HCT116 (cell line): Measurements from ENCODE around the gene RAD51AP2.

ENCODE experiments used
- CEBPB ChIP-seq: IDR thresholded peaks from 2 replicates; pipeline ENCODE4 v1.6.1; 2012; ENCODE audit warnings: low read depth
- CTCF ChIP-seq, 3 experiments: fragments of 200-600 bp in 1 of 3; sonication (generic) in 1 of 3; IDR thresholded peaks in 2 of 3; conservative IDR thresholded peaks in 1 of 3; 2 replicates each; pipeline ENCODE4 v1.5.1; 2012 to 2017; ENCODE audit warnings: low read depth in 2 of 3, low read length in 2 of 3, antibody characterized with exemption in 1 of 3, borderline replicate concordance in 1 of 3, control low read depth in 1 of 3, mild to moderate bottlenecking in 1 of 3, mixed read lengths in 1 of 3, mixed run types in 1 of 3, moderate library complexity in 1 of 3; ENCODE audit not compliant: insufficient read depth in 1 of 3
- EGR1 ChIP-seq: IDR thresholded peaks from 2 replicates; pipeline ENCODE4 v1.6.1; 2012; ENCODE audit warnings: low read depth
- ELF1 ChIP-seq: IDR thresholded peaks from 2 replicates; pipeline ENCODE4 v1.6.1; 2012; ENCODE audit warnings: low read depth, borderline replicate concordance
- EZH2phosphoT487 ChIP-seq: fragments of 200-600 bp; IDR thresholded peaks from 2 replicates; pipeline ENCODE4 v1.6.1; 2018; ENCODE audit warnings: antibody characterized with exemption, borderline replicate concordance
- JUND ChIP-seq: IDR thresholded peaks from 2 replicates; pipeline ENCODE4 v1.6.1; 2012
- POLR2A ChIP-seq: IDR thresholded peaks from 2 replicates; pipeline ENCODE4 v1.7.0; 2011; ENCODE audit warnings: borderline replicate concordance; ENCODE audit not compliant: insufficient read depth, insufficient read length; ENCODE audit errors: extremely low read depth
- POLR2AphosphoS5 ChIP-seq: IDR thresholded peaks from 2 replicates; pipeline ENCODE4 v1.6.1; 2011; ENCODE audit warnings: mild to moderate bottlenecking, low read depth, low read length, moderate library complexity
- REST ChIP-seq: IDR thresholded peaks from 2 replicates; pipeline ENCODE4 v1.6.1; 2012; ENCODE audit warnings: low read depth
- SIN3A ChIP-seq: IDR thresholded peaks from 2 replicates; pipeline ENCODE4 v1.6.1; 2012; ENCODE audit warnings: low read depth
- SP1 ChIP-seq: IDR thresholded peaks from 2 replicates; pipeline ENCODE4 v1.6.1; 2012; ENCODE audit warnings: low read depth
- TCF7L2 ChIP-seq: IDR thresholded peaks from 2 replicates; pipeline ENCODE4 v1.7.0; 2011; ENCODE audit warnings: borderline replicate concordance, inconsistent platforms; ENCODE audit not compliant: insufficient read depth, insufficient read length; ENCODE audit errors: extremely low read depth
- ZNF274 ChIP-seq: fragments of 200-500 bp; sonication (Bioruptor generic); IDR thresholded peaks from 2 replicates; pipeline ENCODE4 v1.6.1; 2014; ENCODE audit warnings: mild to moderate bottlenecking, low read depth, low read length, inconsistent platforms

GRCh38 chr2:17538844-17539554, 20.8 kb upstream of the RAD51AP2 start:
- TF ChIP-seq ZNF274 = no peak
- TF ChIP-seq POLR2AphosphoS5 = peak; percentile 77
- TF ChIP-seq REST = no peak
- no peak for TF ChIP-seq ELF1
- TF ChIP-seq CTCF (IDR thresholded peaks at IDR 0.05 in 2 of 3, conservative IDR thresholded peaks at IDR 0.05 in 1 of 3; ENCODE audit: borderline replicate concordance in 1 of 3, insufficient read depth in 1 of 3, low read depth in 2 of 3, low read length in 2 of 3) = no peak
- no peak for TF ChIP-seq TCF7L2
- peak; percentile 92 for TF ChIP-seq CEBPB
- no peak for TF ChIP-seq EGR1
- TF ChIP-seq EZH2phosphoT487 = no peak
- TF ChIP-seq SP1 = peak; percentile 86
- TF ChIP-seq SIN3A = peak; percentile 72; the same call in 1 of the 2 replicates
- no peak for TF ChIP-seq POLR2A
- TF ChIP-seq JUND = peak; percentile 57; the same call in 1 of the 2 replicates
